WERI-Rb-1 (cell line): Measurements from ENCODE around the gene POU5F1.

Source experiments
- DNase-seq: peaks from one replicate; pipeline ENCODE4 v3.0.0-alpha.2; 2020
- H3K27ac ChIP-seq: fragments of 250-450 bp; sonication (Bioruptor Pico); 2 replicates; pipeline ENCODE4 v1.5.1; 2020; ENCODE audit warnings: mild to moderate bottlenecking, moderate library complexity
- H3K27me3 ChIP-seq: fragments of 250-450 bp; sonication (Bioruptor Pico); 2 replicates; pipeline ENCODE4 v1.5.1; 2021; ENCODE audit warnings: mild to moderate bottlenecking, low read depth, moderate library complexity; ENCODE audit not compliant: insufficient read depth, severe bottlenecking
- H3K36me3 ChIP-seq: fragments of 250-450 bp; sonication (Bioruptor Pico); 2 replicates; pipeline ENCODE4 v1.5.1; 2020; ENCODE audit warnings: mild to moderate bottlenecking, moderate library complexity
- H3K4me3 ChIP-seq: 2 replicates; pipeline ENCODE4 v1.5.1; 2011; ENCODE audit warnings: low read depth, mild to moderate bottlenecking, control low read depth, low read length
- H3K9me3 ChIP-seq: fragments of 250-450 bp; sonication (Bioruptor Pico); 2 replicates; pipeline ENCODE4 v1.5.1; 2021; ENCODE audit warnings: mild to moderate bottlenecking, moderate library complexity; ENCODE audit not compliant: severe bottlenecking
- CTCF ChIP-seq: IDR thresholded peaks from 2 replicates; pipeline ENCODE4 v1.5.1; 2011; ENCODE audit warnings: low read depth, mild to moderate bottlenecking, control low read depth, inconsistent platforms, low read length

POU5F1 gene

GRCh38 chr6:31157513-31158139, 12.9 kb downstream of the POU5F1 start, which contains the start of gene CCHCR1:
TSS of gene CCHCR1 (minus strand) at chr6:31157802. CDS start at chr6:31157600, 202 bp downstream.
- H3K4me3 ChIP-seq, result peak within 1 kb of the TSS; percentile 65
- TF ChIP-seq CTCF, result no peak
- H3K36me3 ChIP-seq, result peaks cover 75% of the 10 kb centered on the region
- H3K27ac ChIP-seq, result peak within 1 kb of the TSS; percentile 84
- no peak for DNase-seq
- H3K27me3 ChIP-seq, result no peaks in the 10 kb centered on the region
- H3K9me3 ChIP-seq, result no peaks in the 10 kb centered on the region

- Histone ChIP-seq H3K27me3 (no peaks in the 10 kb centered on the region), H3K9me3 (no peaks in the 10 kb centered on the region), H3K27ac (peak overlapping the region; percentile 84; the same call in 1 of the 2 replicates), H3K4me3 (no peak overlapping the region), H3K36me3 (peaks cover 74% of the 10 kb centered on the region)
- no peak for DNase-seq
- TF ChIP-seq CTCF, result no peak
Measured at GRCh38 chr6:31156641-31157040, 13.8 kb downstream of the POU5F1 start.

DNA sequence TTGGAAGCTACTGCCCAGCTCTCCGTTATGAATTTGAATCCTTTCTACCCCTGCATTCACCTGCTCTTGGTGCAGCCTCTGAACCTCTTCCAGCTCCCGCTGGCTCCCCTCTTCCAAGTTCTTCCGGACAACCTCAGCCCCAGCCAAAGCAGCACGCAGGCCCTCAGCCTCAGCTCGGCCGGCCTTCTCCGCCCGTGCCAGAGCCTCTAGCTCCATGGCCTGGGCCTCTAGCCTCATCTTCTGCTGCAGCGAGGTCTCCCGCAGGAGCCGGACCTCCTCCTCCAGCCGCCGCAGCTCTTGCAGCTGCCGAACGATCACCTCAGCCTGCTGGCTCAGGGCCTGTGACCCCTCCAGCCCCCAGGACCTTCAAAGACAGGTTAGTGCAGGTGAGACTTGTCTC, 16.0 kb downstream of the POU5F1 start:
- peaks cover 76% of the 10 kb centered on the region for H3K36me3 ChIP-seq
- DNase-seq, result no peak
- no peaks in the 10 kb centered on the region for H3K9me3 ChIP-seq
- H3K27me3 ChIP-seq, result no peaks in the 10 kb centered on the region
- no peak for TF ChIP-seq CTCF
- H3K27ac ChIP-seq, result no peak overlapping the region
- no peak overlapping the region for H3K4me3 ChIP-seq

DNA sequence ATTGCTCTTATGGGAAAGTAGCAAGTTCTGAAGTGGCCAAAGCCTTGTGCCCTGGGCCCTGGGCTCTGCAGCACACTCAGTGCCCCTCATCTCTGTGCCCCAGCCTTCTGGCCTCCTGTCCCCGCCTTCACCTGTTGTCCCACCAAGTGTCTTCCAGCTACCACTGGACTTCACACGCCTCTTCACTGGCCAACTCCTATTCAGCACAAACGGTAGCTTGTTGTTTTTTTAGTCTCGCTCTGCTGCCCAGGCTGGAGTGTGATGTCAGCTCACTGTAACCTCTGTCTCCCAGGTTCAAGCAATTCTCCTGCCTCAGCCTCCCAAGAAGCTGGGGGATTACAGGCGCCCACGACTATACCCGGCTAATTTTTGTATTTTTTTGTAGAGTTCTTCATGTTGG, 17.7 kb downstream of the POU5F1 start:
- no peak for DNase-seq
- Histone ChIP-seq H3K27me3 (no peaks in the 10 kb centered on the region), H3K9me3 (no peaks in the 10 kb centered on the region), H3K27ac (no peak overlapping the region), H3K4me3 (no peak overlapping the region), H3K36me3 (peaks cover 82% of the 10 kb centered on the region)
- no peak for TF ChIP-seq CTCF

DNA sequence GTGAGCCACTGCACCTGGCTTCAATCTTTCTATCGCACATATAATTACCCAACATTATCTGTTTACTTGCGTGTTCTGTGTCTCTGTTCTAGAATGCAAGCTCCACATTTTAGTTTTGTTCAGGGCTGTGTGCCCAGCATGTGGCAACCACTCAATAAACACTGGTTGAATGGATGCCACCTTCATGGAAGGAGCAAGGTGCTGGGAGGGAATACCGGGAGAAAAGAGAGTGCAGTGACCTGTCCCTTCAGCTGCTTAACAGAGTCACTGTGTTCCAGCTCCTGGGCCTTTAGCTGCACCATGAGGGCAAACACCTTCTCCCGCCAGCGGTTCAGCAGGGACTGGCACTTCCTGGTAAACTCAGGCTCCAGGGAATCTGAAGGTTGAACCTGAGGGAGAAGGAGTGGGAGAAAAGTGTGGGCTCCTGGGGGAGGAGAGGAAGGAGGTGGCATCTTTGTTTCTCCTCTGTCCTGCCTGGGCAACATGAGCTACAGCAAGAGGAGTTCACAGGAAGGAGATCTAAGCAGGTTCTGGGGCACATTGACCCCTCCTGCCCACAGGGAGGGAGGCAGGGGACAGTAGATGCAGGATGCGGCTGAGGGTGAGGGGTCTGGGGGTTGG, 20.5 kb downstream of the POU5F1 start:
- no peak overlapping the region for H3K27ac ChIP-seq
- DNase-seq, result no peak
- no peak for TF ChIP-seq CTCF

More for the DNA sequence above, 20.5 kb downstream of the POU5F1 start:
- peaks cover 90% of the 10 kb centered on the region for H3K36me3 ChIP-seq
- no peak overlapping the region for H3K4me3 ChIP-seq
- H3K9me3 ChIP-seq, result no peaks in the 10 kb centered on the region
- H3K27me3 ChIP-seq, result no peaks in the 10 kb centered on the region
